ENCODE results near the gene SHOC2. TPM values are rescaled to one million over a fixed set of nuclear protein-coding genes. Genes with fewer than 3 reads are reported as not detected.
A peak's percentile ranks its signal among the peaks of the same experiment; 100 is the strongest.

The SHOC2 gene
- total RNA-seq, 1 experiment from 2014 or later: 23.7 TPM

DNA sequence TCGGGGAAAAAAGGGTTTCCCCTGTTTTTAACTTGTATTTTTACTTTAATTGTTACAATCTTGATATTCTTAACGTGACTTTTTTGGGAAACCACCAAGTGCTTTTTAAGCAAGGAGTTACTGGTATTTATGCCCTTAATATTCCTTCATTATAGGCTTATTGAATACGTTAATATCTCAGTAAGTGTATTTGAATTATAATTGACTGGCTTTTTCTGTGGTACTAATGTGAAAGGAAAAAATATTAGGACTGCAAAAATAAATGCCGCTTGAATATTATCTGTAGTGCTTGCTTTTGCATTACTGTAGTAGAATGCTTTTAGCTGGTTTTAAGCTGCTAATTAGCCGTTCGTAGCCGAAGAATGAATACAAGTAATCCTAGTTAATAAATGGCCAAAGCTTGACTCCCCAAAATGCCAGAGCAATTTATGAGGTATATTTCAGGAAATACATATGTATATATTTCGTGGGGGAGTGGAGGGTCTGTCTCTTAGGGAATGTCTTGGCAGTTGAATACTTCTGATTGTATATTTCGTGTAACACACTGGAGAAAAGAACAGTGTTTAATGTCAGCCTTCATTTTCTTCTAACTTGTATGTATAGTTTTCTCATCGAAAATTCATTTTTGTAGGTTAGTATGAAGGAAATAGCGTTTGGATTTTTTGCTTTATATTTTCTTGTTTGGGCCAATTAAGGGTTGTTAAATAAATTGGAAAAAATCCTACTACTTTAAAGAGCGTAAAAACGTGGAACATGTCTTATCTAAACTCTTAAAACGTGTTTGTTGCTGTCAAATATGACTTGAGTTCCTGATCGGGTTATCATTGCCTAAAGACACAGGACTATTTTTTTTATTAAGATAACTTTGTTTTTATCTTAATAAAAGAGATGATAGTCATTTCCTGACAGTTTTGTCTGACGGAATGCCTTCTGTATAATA is 46.1 kb upstream of the SHOC2 start:
- Histone ChIP-seq H3T11ph (ENCODE audit: low read length) (no peak overlapping the region), H4K91ac (ENCODE audit: insufficient read length, low read depth, low read length) (no peak overlapping the region), H3K56ac (ENCODE audit: insufficient read length, low read depth, low read length) (no peak overlapping the region), H3K4me1 (ENCODE audit: insufficient read depth, low read length) (no peaks in the 10 kb centered on the region; the same call in 1 of the 2 replicates), H3K18ac (ENCODE audit: insufficient read length, low read depth, low read length) (no peak overlapping the region), H3K79me2 (ENCODE audit: insufficient read depth, low read length) (no peaks in the 10 kb centered on the region), H4K8ac (replicated peaks; ENCODE audit: insufficient read length, low read depth, low read length) (no peak overlapping the region), H3K23ac (ENCODE audit: insufficient read length, low read depth, low read length) (no peak overlapping the region), H3K9ac (ENCODE audit: extremely low read depth, insufficient read length, low read length) (peak overlapping the region; percentile 68), H4K5ac (ENCODE audit: insufficient read length, low read depth, low read length) (no peak overlapping the region), H3K79me1 (ENCODE audit: insufficient read depth, low read depth, low read length, poor library complexity, severe bottlenecking) (no peaks in the 10 kb centered on the region), H2AK5ac (ENCODE audit: insufficient read length, low read length) (no peak overlapping the region), H3K27me3 (ENCODE audit: insufficient read depth, low read length) (no peaks in the 10 kb centered on the region), H2AFZ (ENCODE audit: low read length) (no peak overlapping the region), H3K14ac (ENCODE audit: insufficient read depth, low read length) (peak overlapping the region; percentile 56; the same call in 1 of the 2 replicates), H3K27ac (ENCODE audit: insufficient read length, low read depth, low read length) (no peak overlapping the region), H2BK20ac (ENCODE audit: low read depth, low read length, poor library complexity, severe bottlenecking) (no peak overlapping the region), H4K20me1 (ENCODE audit: control insufficient read depth, insufficient read depth, insufficient read length) (no peaks in the 10 kb centered on the region), H2BK120ac (ENCODE audit: low read depth, low read length, poor library complexity, severe bottlenecking) (no peak overlapping the region), H3K23me2 (ENCODE audit: insufficient read length, low read depth, low read length, poor library complexity, severe bottlenecking) (peaks cover 11% of the 10 kb centered on the region), H2BK15ac (ENCODE audit: low read depth, low read length) (no peak overlapping the region), H3K4me2 (ENCODE audit: insufficient read depth, insufficient read length, low read length) (peak overlapping the region; percentile 94), H3K9me3 (ENCODE audit: control insufficient read depth, low read depth, low read length) (no peaks in the 10 kb centered on the region), H2BK12ac (ENCODE audit: insufficient read length, low read depth, low read length) (no peak overlapping the region), H2BK5ac (ENCODE audit: insufficient read length, low read length) (no peak overlapping the region), H3K4ac (ENCODE audit: low read depth, low read length) (no peak overlapping the region)
- no peaks in the 10 kb centered on the region; a peak in 1 of 5 replicates for H3K9me3 Mint-ChIP-seq
- peaks cover 0 to 4% (median 4%) of the 10 kb centered on the region in 3 experiments; a peak in 3 of 7 replicates for H3K36me3 Mint-ChIP-seq (ENCODE audit: insufficient read depth in 1 of 3, low read depth in 3 of 3)
- 100% methylated on average over 1 of the region's 16 CpGs for WGBS (ENCODE audit: extremely low coverage, insufficient read length, low lambda C conversion rate)
- H3K4me3 Mint-ChIP-seq: peak overlapping the region; percentile 78 to 87
- H3K27ac Mint-ChIP-seq: peak overlapping the region; percentile 83 to 96 (median 87); a peak in 4 of 7 replicates
- TF ChIP-seq, protein P1, sequence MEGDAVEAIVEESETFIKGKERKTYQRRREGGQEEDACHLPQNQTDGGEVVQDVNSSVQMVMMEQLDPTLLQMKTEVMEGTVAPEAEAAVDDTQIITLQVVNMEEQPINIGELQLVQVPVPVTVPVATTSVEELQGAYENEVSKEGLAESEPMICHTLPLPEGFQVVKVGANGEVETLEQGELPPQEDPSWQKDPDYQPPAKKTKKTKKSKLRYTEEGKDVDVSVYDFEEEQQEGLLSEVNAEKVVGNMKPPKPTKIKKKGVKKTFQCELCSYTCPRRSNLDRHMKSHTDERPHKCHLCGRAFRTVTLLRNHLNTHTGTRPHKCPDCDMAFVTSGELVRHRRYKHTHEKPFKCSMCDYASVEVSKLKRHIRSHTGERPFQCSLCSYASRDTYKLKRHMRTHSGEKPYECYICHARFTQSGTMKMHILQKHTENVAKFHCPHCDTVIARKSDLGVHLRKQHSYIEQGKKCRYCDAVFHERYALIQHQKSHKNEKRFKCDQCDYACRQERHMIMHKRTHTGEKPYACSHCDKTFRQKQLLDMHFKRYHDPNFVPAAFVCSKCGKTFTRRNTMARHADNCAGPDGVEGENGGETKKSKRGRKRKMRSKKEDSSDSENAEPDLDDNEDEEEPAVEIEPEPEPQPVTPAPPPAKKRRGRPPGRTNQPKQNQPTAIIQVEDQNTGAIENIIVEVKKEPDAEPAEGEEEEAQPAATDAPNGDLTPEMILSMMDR (conservative IDR thresholded peaks at IDR 0.05): no peak
- H3K27me3 Mint-ChIP-seq (ENCODE audit: low read depth): no peaks in the 10 kb centered on the region
- H3K4me1 Mint-ChIP-seq: peaks cover 18% of the 10 kb centered on the region in 2 experiments
- no peak for DNase-seq
